Astrocyte (in vitro differentiated cells and primary cell): ENCODE measurements around the gene KDSR. TPM values are rescaled to one million over a fixed set of nuclear protein-coding genes. Genes with fewer than 3 reads are reported as not detected.

ENCODE experiments used
- DNase-seq: peaks from one replicate; pipeline ENCODE4 v3.0.0-alpha.2; 2010; ENCODE audit warnings: low read depth
- FAIRE-seq: peaks from 2 replicates; lab custom pipeline; 2011; peaks lifted over from hg19 to GRCh38; lab: Jason Lieb, UNC
- H2AFZ ChIP-seq: 2 replicates; pipeline ENCODE4 v1.6.0; 2012; ENCODE audit warnings: low read depth, low read length, inconsistent platforms
- H3K27ac ChIP-seq: 2 replicates; pipeline ENCODE4 v1.5.1; 2011; ENCODE audit warnings: low read depth, low read length, inconsistent platforms
- H3K27me3 ChIP-seq: 2 replicates; pipeline ENCODE4 v1.6.0; 2011; ENCODE audit warnings: low read length, inconsistent platforms; ENCODE audit not compliant: insufficient read depth
- H3K36me3 ChIP-seq: 2 replicates; pipeline ENCODE4 v1.5.1; 2011; ENCODE audit warnings: low read length, inconsistent platforms; ENCODE audit not compliant: insufficient read depth
- H3K4me1 ChIP-seq: 2 replicates; pipeline ENCODE4 v1.5.1; 2011; ENCODE audit warnings: low read length, inconsistent platforms; ENCODE audit not compliant: insufficient read depth
- H3K4me2 ChIP-seq: 2 replicates; pipeline ENCODE4 v1.6.0; 2012; ENCODE audit warnings: low read length, inconsistent platforms
- H3K4me3 ChIP-seq: 2 replicates; pipeline ENCODE4 v1.5.1; 2011; ENCODE audit warnings: low read depth, mild to moderate bottlenecking, low read length, inconsistent platforms; ENCODE audit not compliant: insufficient read depth
- H3K79me2 ChIP-seq: 2 replicates; pipeline ENCODE4 v1.6.0; 2012; ENCODE audit warnings: mild to moderate bottlenecking, low read length, inconsistent platforms; ENCODE audit not compliant: insufficient read depth
- H3K9ac ChIP-seq: 2 replicates; pipeline ENCODE4 v1.6.0; 2012; ENCODE audit warnings: mild to moderate bottlenecking, low read length, inconsistent platforms
- H3K9me3 ChIP-seq: 2 replicates; pipeline ENCODE4 v1.5.1; 2012; ENCODE audit warnings: low read depth, mild to moderate bottlenecking, low read length, inconsistent platforms; ENCODE audit not compliant: insufficient read depth
- H4K20me1 ChIP-seq: 2 replicates; pipeline ENCODE4 v1.6.0; 2012; ENCODE audit warnings: low read length, inconsistent platforms; ENCODE audit not compliant: insufficient read depth
- H3K27ac Mint-ChIP-seq: one replicate; pipeline ENCODE4 v1.8.0; 2021; ENCODE audit warnings: mild to moderate bottlenecking, mixed read lengths; ENCODE audit not compliant: unreplicated experiment
- H3K27me3 Mint-ChIP-seq: one replicate; pipeline ENCODE4 v1.8.0; 2021; ENCODE audit warnings: low read depth, mixed read lengths; ENCODE audit not compliant: unreplicated experiment
- H3K36me3 Mint-ChIP-seq: one replicate; pipeline ENCODE4 v1.8.0; 2021; ENCODE audit warnings: low read depth, mixed read lengths; ENCODE audit not compliant: unreplicated experiment
- H3K4me1 Mint-ChIP-seq: one replicate; pipeline ENCODE4 v1.8.0; 2021; ENCODE audit warnings: low read depth, mixed read lengths; ENCODE audit not compliant: unreplicated experiment
- H3K4me3 Mint-ChIP-seq: one replicate; pipeline ENCODE4 v1.8.0; 2021; ENCODE audit warnings: mild to moderate bottlenecking, moderate library complexity, mixed read lengths; ENCODE audit not compliant: unreplicated experiment
- H3K9me3 Mint-ChIP-seq: one replicate; pipeline ENCODE4 v1.8.0; 2021; ENCODE audit warnings: mild to moderate bottlenecking, mixed read lengths; ENCODE audit not compliant: unreplicated experiment
- CTCF ChIP-seq: IDR thresholded peaks from 2 replicates; pipeline ENCODE4 v1.5.1; 2011; ENCODE audit warnings: low read depth, mild to moderate bottlenecking, inconsistent platforms, low read length, moderate library complexity; ENCODE audit not compliant: insufficient read depth
- EZH2 ChIP-seq: IDR thresholded peaks from 2 replicates; pipeline ENCODE4 v1.6.1; 2012; ENCODE audit warnings: mild to moderate bottlenecking, low read length, inconsistent platforms; ENCODE audit not compliant: insufficient read depth
- total RNA-seq: library from RNA; stranded (reverse); gene quantifications from 2 replicates; pipeline ENCODE4 v1.2.1, GENCODE V29; 2021

The KDSR gene
- total RNA-seq, 1 donor from 2014 or later: 43.7 TPM

GRCh38 chr18:63284827-63285733, 81.9 kb downstream of the KDSR start:
- no peak for FAIRE-seq
- no peak overlapping the region for H3K4me3 Mint-ChIP-seq

GRCh38 chr18:63284173-63284799, 82.7 kb downstream of the KDSR start:
- Histone ChIP-seq H4K20me1 (no peaks in the 10 kb centered on the region), H3K4me1 (no peaks in the 10 kb centered on the region), H3K9me3 (no peaks in the 10 kb centered on the region), H3K36me3 (no peaks in the 10 kb centered on the region), H3K27ac (no peak overlapping the region), H3K79me2 (no peaks in the 10 kb centered on the region), H3K4me3 (no peak overlapping the region), H2AFZ (no peak overlapping the region), H3K27me3 (no peaks in the 10 kb centered on the region), H3K9ac (no peak overlapping the region), H3K4me2 (no peak overlapping the region)
- Mint-ChIP-seq H3K9me3 (no peaks in the 10 kb centered on the region), H3K27ac (no peak overlapping the region), H3K4me1 (no peaks in the 10 kb centered on the region), H3K4me3 (no peak overlapping the region), H3K27me3 (peaks cover 15% of the 10 kb centered on the region), H3K36me3 (no peaks in the 10 kb centered on the region)
- no peak for FAIRE-seq
- TF ChIP-seq CTCF: no peak
- no peak for TF ChIP-seq EZH2
- no peak for DNase-seq

More at GRCh38 chr18:63284827-63285733, 81.9 kb downstream of the KDSR start:
- no peaks in the 10 kb centered on the region for H3K9me3 ChIP-seq
- no peaks in the 10 kb centered on the region for H3K27me3 ChIP-seq
- no peaks in the 10 kb centered on the region for H4K20me1 ChIP-seq
- Mint-ChIP-seq H3K4me1 (no peaks in the 10 kb centered on the region), H3K36me3 (no peaks in the 10 kb centered on the region), H3K27ac (no peak overlapping the region), H3K9me3 (no peaks in the 10 kb centered on the region), H3K27me3 (peaks cover 15% of the 10 kb centered on the region)
- no peak overlapping the region for H3K4me3 ChIP-seq
- H3K36me3 ChIP-seq: no peaks in the 10 kb centered on the region
- no peak overlapping the region for H2AFZ ChIP-seq
- no peak overlapping the region for H3K27ac ChIP-seq
- H3K4me2 ChIP-seq: no peak overlapping the region
- no peak overlapping the region for H3K9ac ChIP-seq
- H3K4me1 ChIP-seq: no peaks in the 10 kb centered on the region
- H3K79me2 ChIP-seq: no peaks in the 10 kb centered on the region
- no peak for DNase-seq
- TF ChIP-seq EZH2: no peak
- TF ChIP-seq CTCF: no peak
